Fibroblast of skin of scalp (primary cell): ENCODE measurements around the gene SPTB.

ENCODE experiments used
- DNase-seq: peaks from one replicate; pipeline ENCODE4 v3.0.0-alpha.2; 2013

Gene SPTB

DNA sequence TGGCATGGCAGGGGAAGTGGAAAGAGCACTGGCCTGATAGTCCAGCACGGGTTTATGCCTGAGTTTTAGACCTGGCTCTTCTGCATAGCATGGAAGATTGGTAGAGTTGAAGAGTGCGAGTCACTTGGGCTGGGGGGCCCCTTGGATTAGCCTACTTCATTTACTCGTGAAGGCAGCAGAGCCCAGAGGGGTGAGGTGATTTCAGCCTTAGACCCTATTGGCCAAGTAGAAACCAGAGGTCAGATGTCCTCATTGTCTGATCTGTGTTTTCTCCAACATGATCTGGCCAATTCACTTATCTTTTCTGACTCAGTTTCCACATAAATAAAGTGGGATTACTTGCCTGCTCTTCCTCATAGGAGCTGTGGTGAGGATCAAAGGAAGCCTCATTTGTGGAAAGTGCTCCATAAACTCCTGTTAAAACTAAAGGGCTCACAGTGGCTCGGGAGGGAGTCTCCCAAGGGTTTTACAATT, 173.6 kb downstream of the SPTB start:
- no peak for DNase-seq

DNA sequence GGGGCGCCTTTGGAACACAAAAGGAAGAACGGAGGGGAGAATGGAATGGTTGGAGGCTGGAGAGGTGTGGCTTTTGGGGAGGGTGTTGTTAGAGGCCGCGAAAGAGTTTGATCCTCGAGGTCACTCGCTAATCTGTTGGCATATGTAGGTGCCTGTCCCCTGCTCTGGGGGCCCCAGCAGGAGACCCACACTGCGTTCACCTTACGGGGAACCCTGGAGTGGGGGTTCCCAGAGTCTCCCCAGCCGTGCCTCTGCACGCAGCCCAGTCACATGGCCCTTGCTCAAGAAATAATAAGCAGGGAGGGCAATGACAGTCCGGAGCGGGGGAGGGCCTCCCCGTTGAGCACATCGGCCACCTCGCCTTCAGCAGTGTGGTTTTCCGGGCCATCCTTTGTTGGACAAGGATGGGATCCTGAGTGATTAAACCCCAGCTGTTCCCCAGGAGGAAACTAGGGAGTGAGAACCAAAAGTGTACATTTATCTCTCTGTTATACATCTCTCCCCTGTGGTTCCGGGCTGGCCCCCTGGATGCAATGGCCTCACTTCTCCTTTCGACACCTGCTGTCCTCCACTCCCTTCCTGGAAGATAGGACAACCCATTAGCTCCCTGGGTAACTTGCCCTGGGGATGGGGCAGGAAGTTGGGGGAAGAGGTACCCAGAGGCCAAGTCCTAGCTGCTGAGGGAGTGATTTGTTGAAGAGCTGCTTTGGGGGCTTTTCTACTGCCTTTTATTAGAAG, 174.2 kb downstream of the SPTB start:
- DNase-seq, result no peak

DNA sequence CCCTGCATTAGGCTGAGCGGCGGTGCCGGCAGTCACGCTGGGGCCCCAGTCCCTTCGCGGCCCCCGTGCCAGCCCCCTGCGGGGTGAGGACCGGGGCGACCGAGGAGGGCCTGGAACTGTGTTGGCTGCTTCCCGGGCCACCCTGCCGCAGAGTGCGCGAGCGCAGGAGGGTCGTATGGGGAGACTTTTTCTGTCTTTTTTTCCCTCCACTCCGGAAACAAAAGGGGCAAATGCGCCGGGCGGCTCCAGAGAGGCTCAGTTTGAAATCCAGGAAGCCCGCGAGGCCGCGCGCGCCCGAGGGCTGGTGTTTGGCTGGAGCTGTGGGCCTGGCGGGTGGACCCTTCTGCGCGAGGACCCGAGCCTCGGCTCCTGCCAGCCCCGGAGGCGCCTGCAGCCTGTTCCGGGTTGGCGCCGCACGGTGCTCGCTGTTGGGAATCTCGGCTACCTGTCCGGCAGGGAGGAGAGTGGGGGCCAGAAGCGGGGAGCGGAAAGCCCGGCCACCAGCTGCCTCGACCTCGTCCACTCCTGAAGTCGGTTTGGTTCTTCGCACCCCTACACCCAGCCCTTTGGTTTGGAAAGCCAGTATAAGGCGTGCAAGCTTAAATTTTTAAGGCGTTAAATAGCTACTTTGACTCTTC, 174.8 kb downstream of the SPTB start:
- no peak for DNase-seq

DNA sequence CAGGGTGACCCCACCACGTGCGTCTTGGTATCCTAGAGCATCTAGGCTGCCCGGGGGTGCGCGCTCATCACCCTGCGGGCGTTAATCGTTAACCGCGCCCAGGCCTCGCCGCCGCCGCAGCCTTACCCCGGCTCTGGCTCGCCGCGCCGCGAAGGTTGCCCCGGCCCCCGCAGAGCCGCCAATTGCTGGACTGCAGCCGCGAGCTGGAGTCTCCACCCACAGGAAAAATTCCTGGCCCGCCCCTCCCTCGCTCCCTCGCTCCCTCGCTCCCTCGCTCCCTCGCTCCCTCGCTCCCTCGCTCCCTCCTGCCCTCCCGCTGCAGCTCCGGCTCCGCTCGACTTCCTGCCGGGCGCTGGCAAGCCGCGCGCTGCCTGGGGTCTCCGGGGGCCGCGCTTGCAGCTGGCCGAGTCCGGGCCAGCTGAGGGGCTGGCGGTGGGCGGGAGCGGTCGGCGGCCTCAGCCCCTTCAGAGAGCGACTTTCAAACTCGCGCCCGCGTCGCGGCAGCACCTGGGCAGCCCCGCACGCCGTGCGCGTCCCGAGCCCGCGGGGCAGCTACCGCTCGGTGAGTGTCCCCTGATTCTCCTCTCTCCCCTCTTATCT, 175.5 kb downstream of the SPTB start, which contains the start of gene PLEKHG3:
Gene PLEKHG3, plus strand, starts transcription at position 282 of the 600 bp plus-strand sequence. CDS start 23,208 bp downstream, outside the sequence.
- DNase-seq, result peak; percentile 80

DNA sequence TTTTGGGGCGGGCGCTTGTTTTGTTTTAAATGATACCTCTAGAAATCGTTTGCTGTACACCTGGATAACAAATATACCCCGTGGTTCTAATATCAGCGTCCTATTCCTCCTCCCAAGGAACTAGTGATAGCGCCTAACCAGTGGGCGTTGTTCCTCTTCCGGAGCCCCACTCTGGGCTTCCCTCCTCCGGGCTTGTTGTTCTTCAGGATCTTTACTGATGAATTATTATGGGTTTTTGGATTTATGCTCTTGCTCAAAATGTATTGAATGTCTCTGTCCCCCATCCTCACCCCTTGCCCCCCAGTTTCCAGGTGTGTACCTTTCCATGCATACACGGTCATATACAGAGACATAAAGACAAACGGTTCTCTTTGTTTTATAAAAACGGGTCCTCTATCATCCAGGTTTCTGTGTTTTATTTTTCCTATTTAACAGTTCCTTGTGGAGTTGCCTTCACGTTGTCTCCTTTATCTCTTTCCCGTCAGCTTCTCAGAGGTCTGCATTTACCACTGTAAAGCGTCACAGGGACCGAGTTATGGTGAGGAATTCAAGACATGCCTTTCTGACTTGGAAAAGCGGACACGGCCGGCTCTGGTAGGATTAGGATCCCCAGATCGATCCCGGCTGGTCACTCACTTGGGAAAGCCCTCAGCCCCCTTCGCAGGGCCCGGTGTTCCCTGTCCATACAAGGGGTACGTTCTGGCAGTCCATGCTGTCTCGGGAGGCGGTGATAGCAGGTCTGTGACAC, 176.1 kb downstream of the SPTB start:
- DNase-seq, result no peak

DNA sequence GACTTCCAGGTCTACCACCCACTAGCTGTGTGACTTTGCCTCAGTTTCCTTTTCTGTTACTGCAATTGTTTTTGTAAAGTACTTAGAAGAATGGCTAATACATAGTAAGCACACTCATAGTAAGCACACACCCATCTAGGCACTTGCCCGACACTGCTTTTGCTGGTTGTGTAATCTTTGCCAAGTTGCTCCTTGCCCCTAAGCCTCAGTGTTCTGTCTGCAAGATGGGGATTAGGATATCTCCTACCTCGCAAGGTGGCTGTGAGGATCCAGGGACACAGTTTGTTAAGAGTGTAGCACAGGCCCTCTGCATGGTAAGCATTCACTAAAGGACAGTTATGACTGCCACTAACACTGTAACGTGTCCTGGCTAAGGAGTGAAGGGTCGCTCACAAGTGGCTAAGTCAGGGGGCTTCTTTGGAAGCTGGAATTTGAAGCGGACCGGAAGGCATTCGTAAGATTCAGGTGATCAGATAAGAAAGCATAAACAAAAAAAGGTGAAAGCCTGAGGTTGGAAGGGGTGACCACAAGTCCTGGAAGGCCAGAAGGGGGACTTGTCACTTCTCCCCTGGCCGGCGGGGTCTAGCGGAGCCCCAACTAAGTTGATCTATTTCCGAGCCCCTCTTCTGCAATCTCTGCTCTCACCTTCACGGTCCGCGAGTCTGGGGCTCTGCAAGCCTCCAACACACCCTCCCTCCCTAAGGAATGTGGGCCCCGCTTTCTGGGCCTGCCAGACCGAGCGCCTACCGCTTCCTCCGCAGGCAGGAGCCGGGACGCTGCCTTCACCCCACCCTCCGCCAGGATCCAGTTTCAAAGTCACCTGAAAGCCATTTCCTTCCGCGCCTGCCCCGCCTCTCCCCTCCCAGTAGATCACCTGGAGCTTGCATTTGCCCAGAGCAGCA, 177.0 kb downstream of the SPTB start:
- no peak for DNase-seq

DNA sequence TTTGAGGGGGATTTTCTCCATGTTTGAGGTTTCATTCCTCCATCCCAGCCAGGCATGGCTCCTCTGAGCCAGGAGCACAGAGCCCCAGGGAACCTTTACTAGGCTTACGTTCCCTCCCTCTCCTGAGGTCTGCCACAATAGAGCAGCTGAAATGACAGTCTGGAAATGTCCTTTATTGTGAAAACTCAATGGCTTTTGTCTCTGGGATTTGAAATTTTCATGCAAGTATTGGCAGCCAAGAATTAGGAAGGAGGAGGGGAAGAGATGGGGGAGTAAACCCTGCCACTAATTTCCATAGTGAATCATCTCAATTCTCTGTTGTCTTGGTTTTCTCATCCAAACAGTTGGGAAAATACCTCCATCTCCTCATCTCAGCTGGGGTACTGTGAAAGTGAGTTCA, 178.0 kb downstream of the SPTB start:
- no peak for DNase-seq

DNA sequence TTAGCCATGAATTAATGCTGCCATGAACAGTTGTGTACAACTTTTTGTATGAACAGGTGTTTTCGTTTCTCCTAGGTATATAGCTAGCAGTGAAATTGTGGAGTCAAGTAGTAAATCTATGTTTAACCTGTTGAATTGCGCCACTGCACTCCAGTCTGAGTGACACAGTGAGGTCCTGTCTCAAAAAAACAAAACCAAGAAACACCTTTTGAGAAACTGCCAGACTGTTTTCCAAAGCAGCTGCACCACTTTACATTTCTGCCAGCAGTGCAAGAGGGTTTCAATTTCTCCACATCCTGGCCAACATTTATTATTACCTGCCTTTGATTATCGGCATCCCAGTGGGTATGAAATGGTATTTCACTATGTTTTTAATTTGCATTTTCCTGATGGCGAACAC, 178.8 kb downstream of the SPTB start:
- DNase-seq, result no peak

DNA sequence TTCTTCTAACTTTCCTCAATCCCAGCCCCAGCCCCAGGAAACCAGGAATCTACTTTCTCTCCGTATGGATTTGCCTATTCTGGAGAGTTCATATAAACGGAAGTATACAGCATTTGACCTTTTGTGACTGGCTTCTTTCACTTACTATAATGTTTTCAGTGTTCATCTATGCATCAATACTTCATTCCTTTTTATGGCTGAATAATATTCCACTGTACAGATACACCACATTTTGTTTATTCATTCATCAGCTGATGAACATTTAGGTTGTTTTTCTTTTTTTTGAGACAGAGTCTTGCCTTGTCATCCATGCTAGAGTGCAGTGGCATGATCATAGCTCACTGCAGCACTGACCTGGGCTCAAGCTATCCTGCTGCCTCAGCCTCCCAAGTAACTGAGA, 179.4 kb downstream of the SPTB start:
- DNase-seq, result no peak

DNA sequence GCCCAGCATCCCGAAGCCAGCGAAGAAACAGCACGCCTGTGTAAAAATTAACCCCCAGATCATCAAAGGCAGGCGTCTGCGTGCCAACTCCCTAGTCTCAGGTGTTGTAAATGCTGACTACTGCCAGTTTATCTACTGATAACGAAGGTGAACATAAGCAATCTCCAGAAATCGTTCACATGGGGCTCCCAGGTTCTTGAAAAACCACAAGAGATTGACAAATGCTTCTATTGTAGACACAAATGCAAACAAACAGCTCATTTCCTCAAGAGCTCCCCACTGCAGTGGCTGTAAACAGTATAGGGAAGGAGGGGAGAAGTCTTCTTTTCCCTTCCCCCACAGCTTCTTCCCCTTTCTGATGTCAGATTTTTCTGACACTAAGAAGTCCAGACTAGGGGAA, 180.8 kb downstream of the SPTB start:
- DNase-seq, result no peak

DNA sequence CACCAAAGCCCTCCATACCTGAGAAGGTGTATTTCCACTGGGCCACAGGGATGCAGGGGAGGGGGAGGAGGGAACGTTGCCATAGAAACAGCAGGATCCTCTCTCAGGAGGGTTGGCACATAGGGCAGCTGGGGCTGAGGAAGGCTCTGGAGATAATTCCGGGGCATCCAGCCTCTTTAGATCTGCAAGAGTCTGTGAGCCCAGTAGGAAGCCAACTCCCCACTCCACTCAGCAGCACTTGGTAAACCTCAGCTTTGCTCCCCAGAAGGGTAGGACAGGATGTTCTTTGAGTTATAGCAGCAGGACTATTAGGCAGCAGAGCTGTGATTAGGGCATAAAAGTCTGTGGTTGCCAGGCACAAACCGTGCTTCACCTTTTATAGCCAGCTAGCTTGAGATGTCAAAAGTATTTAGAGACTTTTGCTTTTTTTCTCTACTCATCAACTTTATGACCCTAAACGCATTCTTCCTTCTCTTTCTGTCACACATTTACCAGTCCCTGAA, 183.3 kb downstream of the SPTB start:
- no peak for DNase-seq
